Common myeloid progenitor, CD34-positive (primary cell): ENCODE data around the gene MAPKAP1.

Source experiments
- CTCF ChIA-PET: fragments of 350-600 bp; sonication (Branson Sonifier 250); formaldehyde crosslinking; loops from one replicate; lab custom pipeline; 2021; ENCODE audit warnings: antibody characterized with exemption; lab: Charles Lee
- POLR2A ChIA-PET: fragments of 350-600 bp; sonication (Branson Sonifier 250); formaldehyde crosslinking; loops from one replicate; lab custom pipeline; 2021; ENCODE audit warnings: antibody characterized with exemption; lab: Charles Lee
- DNase-seq, 3 donors: peaks; one replicate each; pipeline versions ENCODE4 v3.0.0 to v3.0.0-alpha.2; 2013
- H3K27ac ChIP-seq, 2 experiments: 1 replicate in 1 of 2; 2 replicates in 1 of 2; pipeline ENCODE4 v1.7.0; 2013; ENCODE audit warnings: inconsistent platforms in 2 of 2, low read length in 2 of 2, mild to moderate bottlenecking in 2 of 2, low read depth in 1 of 2, moderate library complexity in 1 of 2; ENCODE audit not compliant: severe bottlenecking in 2 of 2, insufficient read depth in 1 of 2, poor library complexity in 1 of 2
- H3K27me3 ChIP-seq, 5 experiments: replicated peaks in 2 of 5; 1 replicate in 3 of 5; 2 replicates in 2 of 5; pipeline versions ENCODE4 v1.6.1 to v1.7.0; 2013; ENCODE audit warnings: low read length in 4 of 5, mild to moderate bottlenecking in 2 of 5, moderate library complexity in 2 of 5, inconsistent platforms in 1 of 5; ENCODE audit not compliant: insufficient read depth in 5 of 5, control insufficient read depth in 4 of 5
- H3K36me3 ChIP-seq, 4 experiments: 1 replicate in 2 of 4; 2 replicates in 2 of 4; pipeline versions ENCODE4 v1.6.1 to v1.7.0; 2013; ENCODE audit warnings: low read length in 3 of 4, control low read depth in 1 of 4, mild to moderate bottlenecking in 1 of 4; ENCODE audit not compliant: control insufficient read depth in 4 of 4, insufficient read depth in 4 of 4
- H3K4me1 ChIP-seq, 4 experiments: 1 replicate in 3 of 4; 2 replicates in 1 of 4; pipeline versions ENCODE4 v1.6.1 to v1.7.1; 2013; ENCODE audit warnings: low read length in 3 of 4, mild to moderate bottlenecking in 3 of 4, control low read depth in 1 of 4, inconsistent platforms in 1 of 4, moderate library complexity in 1 of 4; ENCODE audit not compliant: control insufficient read depth in 4 of 4, insufficient read depth in 4 of 4; ENCODE audit errors: control extremely low read depth in 1 of 4
- H3K4me3 ChIP-seq, 7 experiments: 1 replicate in 4 of 7; 2 replicates in 3 of 7; pipeline versions ENCODE4 v1.5.1 to v1.7.0; 2013; ENCODE audit warnings: mild to moderate bottlenecking in 7 of 7, low read length in 6 of 7, moderate library complexity in 6 of 7, inconsistent platforms in 2 of 7, low read depth in 2 of 7, control low read depth in 1 of 7; ENCODE audit not compliant: insufficient read depth in 4 of 7, control insufficient read depth in 1 of 7; ENCODE audit errors: extremely low read depth in 1 of 7
- H3K9me3 ChIP-seq, 5 experiments: 1 replicate in 4 of 5; 2 replicates in 1 of 5; pipeline versions ENCODE4 v1.6.1 to v1.7.1; 2013; ENCODE audit warnings: low read length in 4 of 5, mild to moderate bottlenecking in 2 of 5, inconsistent platforms in 1 of 5, low read depth in 1 of 5, moderate library complexity in 1 of 5; ENCODE audit not compliant: control insufficient read depth in 4 of 5, insufficient read depth in 2 of 5; ENCODE audit errors: control extremely low read depth in 1 of 5
- WGBS: methylation state at CpG from one replicate; pipeline ENCODE4 v1.1.5; 2013; ENCODE audit not compliant: insufficient coverage; 5-methylcytosine and 5-hydroxymethylcytosine counted together

Gene MAPKAP1

DNA sequence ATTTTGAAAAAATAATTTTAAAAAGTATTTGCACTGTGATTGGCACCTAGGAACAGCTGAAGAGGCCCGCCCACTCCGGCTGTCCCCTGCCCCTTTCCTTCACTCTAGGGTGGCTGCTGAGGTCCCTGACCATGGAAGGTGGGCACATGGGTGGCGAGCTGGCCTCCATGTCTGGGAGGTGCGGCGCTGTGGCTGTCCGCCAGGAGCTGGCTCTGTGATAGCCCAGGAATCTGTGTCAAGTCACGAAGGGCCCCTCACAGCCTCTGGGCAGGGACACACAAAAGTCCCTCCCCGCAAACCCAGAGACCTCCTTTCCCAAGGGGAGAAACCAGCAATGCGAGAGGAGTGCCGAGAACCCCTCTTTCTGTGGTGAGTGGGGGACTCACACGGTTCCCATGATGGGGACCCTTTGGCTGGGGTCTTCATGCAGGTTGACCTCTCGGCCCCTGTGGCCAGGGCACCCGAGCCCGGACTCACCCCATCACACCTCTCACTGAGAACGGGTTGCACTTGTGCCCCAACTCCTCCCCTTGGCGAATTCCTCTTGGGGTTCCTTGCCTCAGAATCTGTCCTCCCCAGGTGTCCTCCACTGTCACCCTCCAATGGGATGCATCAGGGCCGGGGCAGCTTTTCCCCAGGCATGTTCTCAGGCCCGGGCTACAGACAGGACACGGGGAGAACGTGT lies 277.4 kb downstream of the MAPKAP1 start:
- H3K9me3 ChIP-seq = no peaks in the 10 kb centered on the region
- no peaks in the 10 kb centered on the region for H3K27me3 ChIP-seq
- no peaks in the 10 kb centered on the region for H3K36me3 ChIP-seq
- DNase-seq = no peak
- CTCF ChIA-PET = no interaction called here
- POLR2A ChIA-PET = no interaction called here
- H3K4me3 ChIP-seq = no peak overlapping the region
- no peak overlapping the region for H3K27ac ChIP-seq
- WGBS = 92% methylated on average over 20 of the region's 20 CpGs
- peaks cover 0 to 10% (median 0%) of the 10 kb centered on the region in 4 experiments for H3K4me1 ChIP-seq

DNA sequence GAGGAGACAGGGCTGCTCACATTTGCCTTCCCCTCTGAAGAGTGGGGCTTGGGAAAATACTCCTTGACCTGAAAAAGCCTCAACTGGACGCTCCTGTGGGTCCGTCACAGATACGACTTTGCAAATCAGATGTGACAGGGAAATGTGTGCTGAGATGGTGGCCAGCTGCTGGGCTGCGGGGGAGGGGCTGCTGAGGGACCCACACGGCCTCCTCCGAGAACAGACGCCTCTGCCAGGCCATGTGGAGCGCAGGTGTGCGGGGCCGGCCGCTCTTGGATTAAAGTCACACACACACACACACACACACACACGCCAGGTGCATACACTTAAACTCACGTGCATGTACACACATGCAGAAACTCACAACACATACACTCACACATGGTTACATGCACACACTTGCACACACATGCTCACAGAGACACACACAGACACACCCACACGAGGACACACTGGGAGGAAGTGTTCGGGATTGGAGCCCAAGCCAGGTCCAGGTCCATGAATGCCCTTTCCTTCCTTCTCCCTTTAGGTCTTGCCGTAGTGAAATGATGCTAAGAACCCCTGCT lies 278.0 kb downstream of the MAPKAP1 start:
- 93% methylated on average over 13 of the region's 16 CpGs for WGBS
- ChIA-PET POLR2A (no interaction called here), CTCF (no interaction called here)
- no peak overlapping the region for H3K4me3 ChIP-seq
- DNase-seq = no peak
- no peaks in the 10 kb centered on the region for H3K36me3 ChIP-seq
- H3K27ac ChIP-seq = no peak overlapping the region
- peaks cover 0 to 8% (median 0%) of the 10 kb centered on the region in 4 experiments for H3K4me1 ChIP-seq
- no peaks in the 10 kb centered on the region for H3K9me3 ChIP-seq
- no peaks in the 10 kb centered on the region for H3K27me3 ChIP-seq

DNA sequence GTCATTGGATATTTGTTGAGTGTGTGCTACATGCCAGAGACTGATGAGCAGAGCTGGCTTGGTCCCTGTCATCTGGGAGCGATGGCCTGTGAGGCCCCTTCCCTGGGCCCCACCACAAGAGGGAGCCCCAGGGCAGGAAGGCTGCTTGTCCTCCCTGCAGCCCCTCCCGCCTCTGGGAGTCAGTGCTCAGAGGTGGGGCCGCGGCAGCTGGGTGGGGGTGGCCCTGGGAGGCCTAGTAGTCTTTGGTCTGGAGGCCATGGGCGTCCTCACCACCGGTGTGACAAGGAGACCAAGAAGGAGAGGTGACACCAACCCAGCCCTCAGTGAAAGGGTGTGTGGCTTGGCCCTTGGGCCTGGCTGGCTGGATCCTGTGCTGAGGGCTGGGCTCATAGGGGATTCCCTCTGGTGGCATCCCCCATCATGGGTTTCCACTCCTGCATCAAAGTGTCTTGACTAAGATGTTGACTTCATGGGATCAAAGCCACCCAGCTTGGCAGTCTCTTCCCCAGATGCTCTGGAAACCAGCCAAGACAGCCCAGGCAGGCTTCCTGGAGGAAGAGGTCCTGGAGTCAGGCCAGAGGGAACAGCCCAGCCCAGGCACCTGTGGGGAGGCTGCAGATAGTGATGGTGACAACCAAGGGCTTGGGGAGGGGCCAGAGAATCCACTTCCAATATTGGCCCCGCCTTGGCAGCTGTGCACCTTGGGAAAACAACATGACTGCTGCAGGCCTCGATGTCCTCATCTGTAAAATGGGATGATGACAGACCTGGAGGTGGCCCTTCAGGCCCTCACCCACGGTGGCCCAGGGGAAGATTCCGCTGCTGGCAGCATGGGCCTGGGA lies 278.7 kb downstream of the MAPKAP1 start:
- no peak overlapping the region for H3K4me3 ChIP-seq
- DNase-seq = peak; percentile 24 to 45 (median 36)
- 88% methylated on average over 10 of the region's 10 CpGs for WGBS
- peaks cover 0 to 2% (median 0%) of the 10 kb centered on the region in 4 experiments for H3K4me1 ChIP-seq
- ChIA-PET POLR2A (no interaction called here), CTCF (interaction anchor here (0.9 to 2.5 kb wide), 3 partner anchors 14 to 801 kb away, joined by 3 to 13 read pairs (median 5); no protein-coding TSS in a partner anchor)
- H3K36me3 ChIP-seq = no peaks in the 10 kb centered on the region
- no peaks in the 10 kb centered on the region for H3K9me3 ChIP-seq
- H3K27ac ChIP-seq = no peak overlapping the region
- no peaks in the 10 kb centered on the region for H3K27me3 ChIP-seq

DNA sequence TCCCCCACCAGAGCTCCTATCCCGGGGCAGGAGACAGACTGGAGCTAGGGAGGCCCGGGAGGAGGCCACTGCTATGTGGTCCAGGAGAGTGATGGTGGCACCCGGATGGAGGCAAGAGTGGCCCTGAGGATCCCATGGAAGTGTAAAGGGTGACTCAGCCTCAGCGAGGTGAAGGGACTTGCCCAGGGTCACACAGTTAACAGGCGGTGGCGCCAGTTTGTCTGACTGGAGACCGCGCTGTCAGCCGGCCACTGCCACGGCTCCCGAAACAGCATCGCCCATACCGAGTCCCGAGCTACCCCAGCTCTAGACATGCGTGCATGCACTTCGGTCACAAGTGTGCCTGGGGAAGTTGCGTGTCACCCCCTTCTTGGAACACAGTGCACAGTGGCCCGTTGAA lies 279.5 kb downstream of the MAPKAP1 start:
- no peak for DNase-seq
- no peaks in the 10 kb centered on the region for H3K27me3 ChIP-seq
- H3K4me3 ChIP-seq = no peak overlapping the region
- H3K9me3 ChIP-seq = no peaks in the 10 kb centered on the region
- H3K4me1 ChIP-seq = peaks cover 0 to 2% (median 0%) of the 10 kb centered on the region in 4 experiments
- POLR2A ChIA-PET = no interaction called here
- H3K27ac ChIP-seq = no peak overlapping the region
- CTCF ChIA-PET = interaction anchor here (0.9 to 2.5 kb wide), 3 partner anchors 14 to 802 kb away, joined by 3 to 13 read pairs (median 5); no protein-coding TSS in a partner anchor
- WGBS = 90% methylated on average over 18 of the region's 18 CpGs
- H3K36me3 ChIP-seq = no peaks in the 10 kb centered on the region

DNA sequence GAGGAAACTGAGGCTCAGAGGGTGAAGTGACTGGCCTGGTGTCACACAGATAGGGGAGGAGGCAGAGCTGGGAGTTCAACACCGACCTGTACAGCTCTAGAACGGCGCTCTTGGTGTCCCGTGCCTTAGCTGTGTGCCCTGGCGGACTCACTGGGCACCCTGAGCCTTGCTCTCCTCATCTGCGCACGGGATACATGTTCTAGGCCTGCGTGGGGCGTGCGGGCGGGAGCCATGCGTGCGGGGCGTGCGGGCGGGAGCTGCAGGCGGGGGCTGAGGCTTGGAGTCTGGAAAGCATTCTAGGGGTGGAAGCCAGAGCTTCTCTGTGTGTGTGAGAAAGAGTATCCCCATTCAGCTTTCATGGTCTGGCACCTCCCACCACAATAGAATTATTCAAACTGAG lies 280.1 kb downstream of the MAPKAP1 start:
- H3K4me3 ChIP-seq = no peak overlapping the region
- H3K36me3 ChIP-seq = no peaks in the 10 kb centered on the region
- POLR2A ChIA-PET = no interaction called here
- no peaks in the 10 kb centered on the region for H3K9me3 ChIP-seq
- no peak overlapping the region for H3K27ac ChIP-seq
- H3K27me3 ChIP-seq = no peaks in the 10 kb centered on the region
- CTCF ChIA-PET = interaction anchor here (0.8 to 2.5 kb wide), 3 partner anchors 15 to 132 kb away, joined by 3 to 13 read pairs (median 5); no protein-coding TSS in a partner anchor
- peaks cover 0 to 2% (median 0%) of the 10 kb centered on the region in 4 experiments for H3K4me1 ChIP-seq
- no peak for DNase-seq
- WGBS = 95% methylated on average over 7 of the region's 17 CpGs

DNA sequence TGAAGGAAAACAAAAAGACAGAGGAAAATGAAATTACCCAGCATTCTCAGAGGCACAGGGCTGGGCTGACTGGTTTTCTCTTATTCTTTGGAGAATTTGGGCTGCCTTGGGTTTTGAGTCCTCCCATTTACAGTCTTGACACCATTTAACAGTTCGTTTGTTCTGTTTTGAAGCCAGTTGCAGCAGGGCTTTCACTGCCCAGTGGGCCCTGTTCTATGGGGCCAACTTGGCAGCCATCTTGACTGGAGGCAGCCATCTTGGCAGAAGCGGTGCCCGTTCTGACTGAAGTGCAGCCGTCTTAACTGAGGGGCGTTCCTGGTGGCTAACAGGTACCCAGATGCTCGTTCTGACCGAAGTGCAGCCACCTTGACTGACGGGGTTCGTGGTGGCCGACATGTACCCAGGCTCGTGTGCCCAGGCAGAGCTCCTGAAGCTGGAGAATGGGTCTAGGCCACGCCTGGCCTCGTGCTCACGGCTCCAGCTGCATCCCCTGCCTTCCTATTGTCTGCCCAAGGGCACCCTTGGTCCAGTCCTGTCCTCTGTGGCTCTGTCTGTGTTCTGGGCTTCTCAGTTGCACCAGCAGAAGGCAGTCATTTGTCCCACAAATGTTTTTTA lies 281.0 kb downstream of the MAPKAP1 start:
- no peak overlapping the region for H3K27ac ChIP-seq
- ChIA-PET CTCF (interaction anchor here (0.9 to 2.5 kb wide), 2 partner anchors 10 to 16 kb away, joined by 3 to 13 read pairs; no protein-coding TSS in a partner anchor), POLR2A (no interaction called here)
- H3K4me1 ChIP-seq = no peaks in the 10 kb centered on the region
- H3K27me3 ChIP-seq = no peaks in the 10 kb centered on the region
- WGBS = 98% methylated on average over 14 of the region's 14 CpGs
- H3K36me3 ChIP-seq = no peaks in the 10 kb centered on the region
- DNase-seq = no peak
- H3K9me3 ChIP-seq = no peaks in the 10 kb centered on the region
- no peak overlapping the region for H3K4me3 ChIP-seq
